ENCODE measurements around the gene EXD2.

The EXD2 gene

DNA sequence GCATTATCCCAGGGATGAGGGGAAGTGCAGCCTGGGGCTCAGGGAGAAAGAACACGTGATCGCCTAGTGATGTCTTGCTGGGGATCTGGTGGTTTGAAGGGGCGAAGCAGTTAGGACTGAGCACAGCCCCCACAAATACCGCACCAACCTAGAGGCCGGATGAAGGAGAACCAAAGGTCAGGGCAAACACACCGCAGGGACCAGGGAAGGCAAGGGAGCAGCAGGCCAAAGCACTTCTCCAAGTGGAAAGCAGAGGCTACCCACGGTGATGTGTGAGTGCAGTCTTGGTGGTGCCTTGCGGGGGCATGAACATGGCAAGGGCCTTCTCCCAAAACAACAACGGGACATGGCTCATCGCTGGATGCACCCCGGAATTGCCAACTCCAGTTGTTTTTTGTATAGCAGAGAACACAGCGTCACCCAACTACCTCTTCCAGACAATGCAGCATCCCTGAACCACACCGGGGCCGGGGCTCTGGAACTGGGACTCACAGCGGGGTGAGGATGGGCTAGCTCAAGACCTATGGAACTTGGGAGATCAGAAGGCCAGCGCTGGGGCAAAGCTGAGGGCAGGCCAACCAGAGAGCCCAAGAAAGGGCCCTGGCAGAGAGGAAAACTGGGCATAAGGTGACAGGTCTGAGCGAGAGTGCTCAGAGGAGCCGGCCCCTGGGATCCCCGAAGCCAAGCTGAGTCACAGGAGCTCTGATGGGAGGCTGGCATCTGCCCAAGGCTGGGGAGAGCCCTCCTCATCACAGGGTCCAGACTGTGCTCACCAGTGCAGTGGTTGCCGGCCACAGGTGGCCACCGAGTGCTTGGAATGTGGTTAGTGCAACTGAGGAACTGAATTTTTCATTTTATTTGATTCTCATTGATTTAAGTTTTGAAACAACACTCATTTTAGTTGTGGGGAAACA lies 79.8 kb downstream of the EXD2 start:
- TF ChIP-seq GATA3 (IDR thresholded peaks at IDR 0.05; ENCODE audit: low read depth, low read length) (no peak), GATA2 (IDR thresholded peaks at IDR 0.05; ENCODE audit: low read depth, low read length) (no peak)

DNA sequence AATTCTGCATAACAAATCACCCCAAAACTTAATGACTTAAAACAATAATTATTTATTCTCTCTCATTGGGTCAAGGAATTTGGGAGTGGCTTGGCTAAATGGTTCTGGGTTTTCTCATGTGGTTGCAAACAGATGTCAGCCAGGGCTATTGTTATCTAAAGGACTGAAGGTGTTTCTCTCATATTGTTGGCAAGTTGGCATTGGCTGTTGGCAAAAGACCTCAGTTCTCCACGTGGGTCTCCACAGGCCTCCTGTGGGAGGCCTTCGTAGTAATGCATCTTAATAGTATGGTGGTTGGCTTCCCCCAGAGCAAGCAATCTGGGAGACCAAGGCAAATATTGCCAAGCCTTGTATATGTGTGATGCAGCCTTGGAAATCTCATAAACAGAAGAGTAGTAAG lies 83.0 kb downstream of the EXD2 start:
- TF ChIP-seq GATA2 (IDR thresholded peaks at IDR 0.05; ENCODE audit: low read depth, low read length) = no peak
- no peak for TF ChIP-seq GATA3 (IDR thresholded peaks at IDR 0.05; ENCODE audit: low read depth, low read length)

DNA sequence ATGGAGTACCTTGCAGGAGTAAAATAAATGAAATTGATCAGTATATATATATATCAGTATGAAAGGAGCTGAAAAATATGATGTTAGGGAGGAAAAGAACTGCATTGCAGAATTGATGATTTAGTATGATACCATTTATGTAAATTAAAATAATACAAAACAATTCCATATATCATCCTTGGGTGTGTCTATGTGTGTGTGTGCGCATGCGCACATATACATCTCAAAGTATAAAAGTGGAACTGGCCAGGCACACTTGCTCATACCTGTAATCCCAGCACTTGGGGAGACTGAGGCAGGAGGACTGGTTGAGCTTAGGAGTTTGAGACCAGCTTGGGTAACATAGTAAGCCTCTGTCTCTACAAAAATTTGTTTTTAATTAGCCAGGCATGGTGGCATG lies 84.0 kb downstream of the EXD2 start:
- TF ChIP-seq GATA3 (IDR thresholded peaks at IDR 0.05; ENCODE audit: low read depth, low read length) (no peak), GATA2 (IDR thresholded peaks at IDR 0.05; ENCODE audit: low read depth, low read length) (no peak)

DNA sequence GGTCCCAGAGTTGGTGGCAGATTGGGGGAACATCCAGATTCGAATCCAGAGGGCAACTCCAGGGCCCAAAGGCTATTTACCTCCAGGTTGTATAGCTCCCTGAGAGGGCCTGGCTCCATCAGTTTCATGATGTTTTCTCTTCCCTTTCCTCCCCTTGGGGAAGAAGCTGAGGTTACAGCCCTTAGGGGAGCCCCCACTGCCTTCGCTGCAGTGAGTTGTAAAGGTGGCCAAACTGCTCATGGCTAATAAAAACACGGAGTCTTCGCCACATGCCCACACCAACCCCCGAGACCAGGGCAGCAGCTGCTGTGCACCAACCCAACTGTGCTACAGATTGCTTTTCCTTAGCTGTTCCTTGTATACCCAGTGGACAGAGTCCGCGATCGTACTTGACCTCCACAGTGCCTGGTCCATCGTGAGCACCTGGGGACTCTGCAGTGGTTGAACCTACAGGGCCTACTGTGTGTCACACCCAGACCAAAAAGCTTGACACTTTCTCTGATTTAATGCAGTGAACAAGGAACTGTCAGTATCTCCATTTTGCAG lies 89.5 kb downstream of the EXD2 start:
- no peak for TF ChIP-seq GATA3 (IDR thresholded peaks at IDR 0.05; ENCODE audit: low read depth, low read length)

DNA sequence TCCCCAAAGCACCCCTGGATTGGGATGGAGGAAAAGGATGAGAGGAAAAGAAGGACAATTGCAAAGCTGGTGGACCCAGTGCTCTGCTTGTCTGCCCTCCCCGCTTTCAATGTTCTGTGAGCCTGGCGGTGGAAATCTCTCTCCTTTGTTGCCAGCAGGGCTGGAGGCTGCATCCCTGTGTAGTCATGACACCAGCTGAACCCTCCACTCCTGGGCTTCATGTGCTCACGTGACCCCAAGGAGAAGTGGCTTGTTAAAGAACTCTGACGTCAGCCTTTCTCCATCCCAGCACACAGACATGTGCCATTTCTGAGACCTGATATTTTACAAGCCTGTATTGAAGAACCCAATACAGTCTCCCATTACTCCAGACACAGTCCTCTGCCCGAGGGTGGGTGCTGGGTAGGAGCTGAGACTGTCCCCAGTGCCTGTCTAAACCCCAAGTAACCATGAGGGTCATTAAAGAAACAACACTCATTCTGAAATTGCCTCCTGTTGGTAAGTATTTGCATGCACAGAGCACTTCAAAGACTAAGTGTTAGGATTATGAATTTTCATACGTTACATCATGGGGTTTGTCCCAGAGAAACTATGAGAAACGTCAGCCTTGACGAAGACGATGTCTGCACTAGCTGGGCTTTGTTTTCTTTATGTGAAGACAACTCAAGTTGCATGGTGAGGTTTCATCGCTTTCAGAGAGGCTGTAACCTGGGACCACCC lies 90.3 kb downstream of the EXD2 start:
- TF ChIP-seq GATA3 (IDR thresholded peaks at IDR 0.05; ENCODE audit: low read depth, low read length) (no peak), GATA2 (IDR thresholded peaks at IDR 0.05; ENCODE audit: low read depth, low read length) (no peak)

DNA sequence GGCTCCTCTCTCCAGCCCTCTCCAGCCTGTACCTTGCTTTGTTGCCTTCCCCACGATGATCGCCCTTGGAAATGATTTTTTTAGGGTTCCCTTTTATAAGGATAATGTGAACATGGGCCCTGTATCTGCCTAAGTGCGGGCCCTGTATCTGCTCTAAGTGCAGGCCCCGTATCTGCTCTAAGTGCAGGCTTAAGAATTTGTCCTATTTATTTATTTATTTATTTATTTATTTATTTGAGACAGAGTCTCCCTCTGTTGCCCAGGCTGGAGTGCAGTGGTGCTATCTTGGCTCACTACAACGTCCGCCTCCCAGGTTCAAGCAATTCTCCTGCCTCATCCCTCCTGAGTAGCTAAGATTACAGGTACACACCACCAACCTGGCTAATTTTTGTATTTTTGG lies 91.2 kb downstream of the EXD2 start:
- no peak for TF ChIP-seq GATA2 (IDR thresholded peaks at IDR 0.05; ENCODE audit: low read depth, low read length)
- TF ChIP-seq GATA3 (IDR thresholded peaks at IDR 0.05; ENCODE audit: low read depth, low read length) = no peak

DNA sequence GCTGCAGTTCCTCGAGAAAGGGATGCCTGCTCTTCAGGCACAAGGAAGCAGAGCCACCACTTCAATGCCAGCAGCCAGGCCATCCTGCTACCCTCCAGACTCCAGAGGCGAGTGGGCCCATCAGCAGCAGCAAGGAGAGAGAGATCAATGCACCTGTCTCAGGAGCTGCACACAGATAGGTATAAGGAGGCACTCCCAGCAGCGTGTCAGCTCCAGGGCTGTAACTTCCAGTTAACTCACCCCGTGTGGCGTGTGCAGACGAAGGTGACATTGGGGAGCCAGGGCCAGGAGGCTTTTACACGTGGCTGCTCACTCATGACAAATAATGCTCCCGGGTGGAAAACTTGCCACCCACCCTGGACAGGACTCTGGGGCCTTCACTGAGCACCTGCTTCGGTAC lies 92.9 kb downstream of the EXD2 start:
- TF ChIP-seq GATA2 (IDR thresholded peaks at IDR 0.05; ENCODE audit: low read depth, low read length) (no peak), GATA3 (IDR thresholded peaks at IDR 0.05; ENCODE audit: low read depth, low read length) (no peak)

- TF ChIP-seq GATA3 (IDR thresholded peaks at IDR 0.05; ENCODE audit: low read depth, low read length) (no peak), GATA2 (IDR thresholded peaks at IDR 0.05; ENCODE audit: low read depth, low read length) (no peak)
Measured at GRCh38 chr14:69285661-69286255, 94.5 kb downstream of the EXD2 start.

DNA sequence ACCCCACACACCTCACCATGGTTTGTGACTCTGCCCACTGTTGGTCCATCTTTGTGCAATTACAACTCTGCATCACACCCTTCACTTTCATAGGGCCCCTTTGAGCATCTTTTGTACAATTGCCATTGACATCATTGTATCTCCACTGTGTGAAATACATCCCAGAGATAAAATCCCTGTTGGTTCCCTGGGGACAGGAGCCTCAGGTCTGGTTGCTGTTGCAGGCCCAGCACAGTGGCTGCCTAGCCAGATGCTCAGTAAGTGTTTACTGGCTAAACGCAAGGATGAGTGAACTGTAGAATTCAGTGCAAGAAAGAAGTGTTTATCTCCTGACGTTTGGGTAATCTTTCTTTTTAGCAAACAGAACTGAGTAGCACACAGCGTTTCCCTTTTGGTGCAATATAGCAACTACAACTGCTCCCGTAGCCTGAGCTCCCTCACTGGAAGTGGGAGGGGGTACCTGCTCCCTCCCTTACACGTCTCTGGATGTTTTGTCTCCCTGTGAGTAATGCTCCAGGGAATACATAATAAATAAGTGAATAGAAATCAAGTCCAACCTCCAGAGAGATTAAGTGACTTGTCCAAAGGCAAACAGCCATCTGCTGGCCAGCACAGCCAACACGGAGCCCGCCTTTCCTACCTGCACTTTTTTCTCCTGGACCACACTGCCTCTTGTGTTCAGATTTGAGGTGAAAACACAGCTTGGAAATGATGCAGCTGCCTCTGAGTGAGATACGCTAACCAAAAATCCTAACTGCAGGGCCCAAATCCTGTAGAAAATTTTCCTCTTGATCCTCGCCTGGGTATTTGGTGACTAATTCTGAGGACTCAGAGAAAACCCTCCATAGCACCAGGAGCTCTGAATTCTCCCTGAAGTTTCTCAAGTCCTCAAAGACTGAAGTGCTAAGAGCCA lies 96.1 kb downstream of the EXD2 start:
- TF ChIP-seq GATA2 (IDR thresholded peaks at IDR 0.05; ENCODE audit: low read depth, low read length) (no peak), GATA3 (IDR thresholded peaks at IDR 0.05; ENCODE audit: low read depth, low read length) (no peak)

GRCh38 chr14:69288011-69288771 lies 96.9 kb downstream of the EXD2 start:
- TF ChIP-seq GATA3 (IDR thresholded peaks at IDR 0.05; ENCODE audit: low read depth, low read length) (peak; percentile 50), GATA2 (IDR thresholded peaks at IDR 0.05; ENCODE audit: low read depth, low read length) (peak; percentile 77)

- TF ChIP-seq GATA2 (IDR thresholded peaks at IDR 0.05; ENCODE audit: low read depth, low read length) = no peak
- no peak for TF ChIP-seq GATA3 (IDR thresholded peaks at IDR 0.05; ENCODE audit: low read depth, low read length)
Measured at GRCh38 chr14:69288956-69289705, 97.8 kb downstream of the EXD2 start.
